ENCODE measurements around the gene TGFBR2.

The TGFBR2 gene

GRCh38 chr3:30671527-30672286 lies 65.3 kb downstream of the TGFBR2 start:
- DNase-seq (ENCODE audit: low read depth in 4 of 4, low spot score in 1 of 4): no peak

- no peak for DNase-seq (ENCODE audit: low read depth in 4 of 4, low spot score in 1 of 4)
These were observed 65.9 kb downstream of the TGFBR2 start for GRCh38 chr3:30672287-30672735.

- DNase-seq (ENCODE audit: low read depth in 4 of 4, low spot score in 1 of 4): no peak
These were observed 66.6 kb downstream of the TGFBR2 start for GRCh38 chr3:30672959-30673358.

GRCh38 chr3:30673425-30674341 lies 67.3 kb downstream of the TGFBR2 start:
- DNase-seq (ENCODE audit: low read depth in 4 of 4, low spot score in 1 of 4): no peak

GRCh38 chr3:30675006-30675405 lies 68.6 kb downstream of the TGFBR2 start:
- no peak for DNase-seq (ENCODE audit: low read depth in 4 of 4, low spot score in 1 of 4)

- no peak for DNase-seq (ENCODE audit: low read depth in 4 of 4, low spot score in 1 of 4)
These were observed 69.4 kb downstream of the TGFBR2 start for GRCh38 chr3:30675774-30676173.

- DNase-seq (ENCODE audit: low read depth in 4 of 4, low spot score in 1 of 4): no peak
These were observed 70.3 kb downstream of the TGFBR2 start for GRCh38 chr3:30676424-30677346.

GRCh38 chr3:30677347-30677685 lies 70.9 kb downstream of the TGFBR2 start:
- no peak for DNase-seq (ENCODE audit: low read depth in 4 of 4, low spot score in 1 of 4)

- no peak for DNase-seq (ENCODE audit: low read depth in 4 of 4, low spot score in 1 of 4)
These were observed 72.6 kb downstream of the TGFBR2 start for GRCh38 chr3:30679045-30679444.

GRCh38 chr3:30680789-30681648 lies 74.6 kb downstream of the TGFBR2 start:
- DNase-seq (ENCODE audit: low read depth in 4 of 4, low spot score in 1 of 4): no peak

- no peak for DNase-seq (ENCODE audit: low read depth in 4 of 4, low spot score in 1 of 4)
These were observed 75.3 kb downstream of the TGFBR2 start for GRCh38 chr3:30681649-30682211.

- DNase-seq (ENCODE audit: low read depth in 4 of 4, low spot score in 1 of 4): no peak
These were observed 76.2 kb downstream of the TGFBR2 start for GRCh38 chr3:30682434-30683155.

- no peak for DNase-seq (ENCODE audit: low read depth in 4 of 4, low spot score in 1 of 4)
These were observed 77.4 kb downstream of the TGFBR2 start for GRCh38 chr3:30683769-30684168.

GRCh38 chr3:30684356-30684755 lies 78.0 kb downstream of the TGFBR2 start:
- no peak for DNase-seq (ENCODE audit: low read depth in 4 of 4, low spot score in 1 of 4)

GRCh38 chr3:30685267-30685667 lies 78.9 kb downstream of the TGFBR2 start:
- no peak for DNase-seq (ENCODE audit: low read depth in 4 of 4, low spot score in 1 of 4)

- DNase-seq (ENCODE audit: low read depth in 4 of 4, low spot score in 1 of 4): no peak
These were observed 79.8 kb downstream of the TGFBR2 start for GRCh38 chr3:30686176-30686575.

GRCh38 chr3:30686799-30687198 lies 80.4 kb downstream of the TGFBR2 start:
- DNase-seq (ENCODE audit: low read depth in 4 of 4, low spot score in 1 of 4): no peak

GRCh38 chr3:30687930-30688570 lies 81.6 kb downstream of the TGFBR2 start:
- DNase-seq (ENCODE audit: low read depth in 4 of 4, low spot score in 1 of 4): no peak
